Neuronal stem cell (in vitro differentiated cells): ENCODE measurements around the gene PPM1J.

Source experiments
- DNase-seq: peaks from one replicate; pipeline ENCODE4 v3.0.0-alpha.2; 2013; ENCODE audit warnings: low spot score
- H2AFZ ChIP-seq: one replicate; pipeline ENCODE4 v1.6.1; 2013; ENCODE audit warnings: mild to moderate bottlenecking, low read length, inconsistent platforms
- H2AK5ac ChIP-seq: 2 replicates; pipeline ENCODE4 v1.6.1; 2013; ENCODE audit warnings: low read depth, mild to moderate bottlenecking, inconsistent platforms, low read length, moderate library complexity, mixed read lengths
- H2BK120ac ChIP-seq: 2 replicates; pipeline ENCODE4 v1.6.1; 2013; ENCODE audit warnings: low read depth, mild to moderate bottlenecking, inconsistent platforms, low read length, moderate library complexity, mixed read lengths
- H2BK12ac ChIP-seq: one replicate; pipeline ENCODE4 v1.6.1; 2013; ENCODE audit warnings: low read length, inconsistent platforms
- H2BK15ac ChIP-seq: 2 replicates; pipeline ENCODE4 v1.6.1; 2013; ENCODE audit warnings: mild to moderate bottlenecking, low read length, inconsistent platforms, mixed read lengths
- H2BK5ac ChIP-seq: one replicate; pipeline ENCODE4 v1.6.1; 2013; ENCODE audit warnings: inconsistent platforms, mild to moderate bottlenecking, low read length, moderate library complexity
- H3K14ac ChIP-seq: one replicate; pipeline ENCODE4 v1.6.1; 2013; ENCODE audit warnings: low read length, inconsistent platforms
- H3K18ac ChIP-seq: 2 replicates; pipeline ENCODE4 v1.6.1; 2013; ENCODE audit warnings: low read length, inconsistent platforms
- H3K23ac ChIP-seq: 2 replicates; pipeline ENCODE4 v1.6.1; 2013; ENCODE audit warnings: low read depth, mild to moderate bottlenecking, mixed read lengths, low read length, inconsistent platforms; ENCODE audit not compliant: poor library complexity
- H3K27ac ChIP-seq: replicated peaks from 3 replicates; pipeline ENCODE4 v1.5.1; 2013; ENCODE audit warnings: low read length, inconsistent platforms
- H3K27me3 ChIP-seq, 3 experiments: 2 replicates each; pipeline ENCODE4 v1.6.1; 2013; ENCODE audit warnings: low read length in 3 of 3, mild to moderate bottlenecking in 2 of 3, inconsistent platforms in 1 of 3, low read depth in 1 of 3, mixed read lengths in 1 of 3, moderate library complexity in 1 of 3; ENCODE audit not compliant: control insufficient read depth in 3 of 3, insufficient read depth in 3 of 3
- H3K36me3 ChIP-seq, 2 donors: replicated peaks in 1 of 2; 2 replicates each; pipeline ENCODE4 v1.6.1; 2013; ENCODE audit warnings: low read length in 2 of 2; ENCODE audit not compliant: control insufficient read depth in 2 of 2, insufficient read depth in 2 of 2
- H3K4ac ChIP-seq: 2 replicates; pipeline ENCODE4 v1.6.1; 2013; ENCODE audit warnings: inconsistent platforms, mild to moderate bottlenecking, low read length, moderate library complexity
- H3K4me1 ChIP-seq, 2 donors: 1 replicate in 1 of 2; 2 replicates in 1 of 2; pipeline ENCODE4 v1.6.1; 2013; ENCODE audit warnings: low read length in 2 of 2, low read depth in 1 of 2; ENCODE audit not compliant: control insufficient read depth in 2 of 2, insufficient read depth in 1 of 2
- H3K4me2 ChIP-seq: one replicate; pipeline ENCODE4 v1.6.1; 2013; ENCODE audit warnings: mild to moderate bottlenecking, low read length, inconsistent platforms; ENCODE audit not compliant: insufficient read depth, poor library complexity, severe bottlenecking
- H3K4me3 ChIP-seq, 2 donors: 2 replicates each; pipeline ENCODE4 v1.5.1; 2013; ENCODE audit warnings: low read length in 2 of 2, mild to moderate bottlenecking in 2 of 2, inconsistent platforms in 1 of 2, moderate library complexity in 1 of 2
- H3K79me1 ChIP-seq: one replicate; pipeline ENCODE4 v1.6.1; 2013; ENCODE audit warnings: low read depth, mild to moderate bottlenecking, inconsistent platforms, low read length, moderate library complexity
- H3K9ac ChIP-seq: one replicate; pipeline ENCODE4 v1.6.1; 2013; ENCODE audit warnings: mild to moderate bottlenecking, low read depth, low read length, inconsistent platforms; ENCODE audit not compliant: poor library complexity
- H3K9me3 ChIP-seq, 2 donors: replicated peaks in 1 of 2; 2 replicates each; pipeline versions ENCODE3 to v1.6.1; 2013; ENCODE audit warnings: low read length in 2 of 2, mild to moderate bottlenecking in 2 of 2, inconsistent platforms in 1 of 2, low read depth in 1 of 2, mixed read lengths in 1 of 2, moderate library complexity in 1 of 2; ENCODE audit not compliant: control insufficient read depth in 2 of 2, insufficient read depth in 1 of 2
- H4K8ac ChIP-seq: one replicate; pipeline ENCODE4 v1.6.1; 2013; ENCODE audit warnings: low read depth, mild to moderate bottlenecking, inconsistent platforms, low read length, moderate library complexity
- H4K91ac ChIP-seq: one replicate; pipeline ENCODE4 v1.6.1; 2013; ENCODE audit warnings: low read length, low read depth, mild to moderate bottlenecking, inconsistent platforms; ENCODE audit not compliant: poor library complexity
- WGBS, 2 donors: extraction: QIAGEN DNeasy Blood & Tissue Kit; methylation state at CpG; one replicate each; pipeline ENCODE4 v1.1.7; 2013; ENCODE audit warnings: missing lambda C conversion rate in 2 of 2, mixed read lengths in 1 of 2; ENCODE audit not compliant: insufficient read length in 2 of 2, insufficient replicate concordance in 1 of 2; ENCODE audit errors: extremely low coverage in 2 of 2; 5-methylcytosine and 5-hydroxymethylcytosine counted together

Gene PPM1J

DNA sequence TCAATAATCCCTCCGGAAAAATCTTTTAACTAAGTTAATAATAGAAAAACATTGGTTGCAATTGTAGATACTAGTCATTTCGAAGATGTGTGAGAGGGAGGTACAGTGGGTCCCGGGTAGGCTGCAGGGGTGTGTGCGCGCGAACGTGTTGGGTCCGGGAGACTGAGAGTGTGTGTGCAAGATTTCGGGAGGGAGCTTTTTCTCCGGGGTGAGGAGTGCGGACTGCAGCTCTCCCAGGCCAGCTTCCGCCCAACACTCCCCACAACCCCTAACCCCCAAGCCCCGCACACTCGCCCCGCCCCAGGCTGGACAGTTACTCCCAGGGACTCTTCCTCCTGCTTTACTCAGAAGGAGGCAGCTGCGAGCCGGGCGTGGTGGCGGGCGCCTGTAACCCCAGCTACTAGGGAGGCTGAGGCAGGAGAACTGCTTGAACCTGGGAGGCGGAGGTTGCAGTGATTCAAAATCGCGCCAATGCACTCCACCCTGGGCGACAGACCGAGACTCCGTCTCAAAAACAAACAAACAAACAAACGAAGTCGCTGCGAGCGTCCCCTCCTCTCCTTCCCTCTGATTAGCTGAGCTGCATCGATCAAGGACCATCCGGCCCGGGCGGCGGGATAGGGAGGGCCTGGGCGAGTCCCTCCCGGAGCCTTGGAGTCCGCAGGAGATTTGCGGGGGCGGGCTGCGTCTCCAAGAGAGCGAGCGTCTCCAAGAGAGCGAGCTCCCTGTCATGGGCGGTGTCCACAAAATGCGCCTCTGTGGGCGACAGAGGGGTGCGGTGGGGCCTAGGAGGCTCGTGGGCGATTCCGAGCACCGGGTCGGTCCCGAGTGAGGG, 28.3 kb upstream of the PPM1J start:
- no peak overlapping the region for H3K27ac ChIP-seq
- peak overlapping the region; percentile 94 for H3K18ac ChIP-seq
- peak overlapping the region; percentile 82 for H4K8ac ChIP-seq
- no peak overlapping the region for H2BK12ac ChIP-seq
- H3K36me3 ChIP-seq, result no peaks in the 10 kb centered on the region
- H3K4ac ChIP-seq, result no peak overlapping the region
- peak overlapping the region in 1 of 2 donors; percentile 73 for H3K4me3 ChIP-seq
- no peak for DNase-seq
- peak overlapping the region; percentile 76 for H2AFZ ChIP-seq
- no CpG with 5 or more reads among the region's 54 CpGs for WGBS, 2 donors
- H3K79me1 ChIP-seq, result peaks cover 2% of the 10 kb centered on the region
- H3K4me1 ChIP-seq, result peaks cover 0 to 3% of the 10 kb centered on the region in 2 donors
- H3K9ac ChIP-seq, result no peak overlapping the region
- no peak overlapping the region for H4K91ac ChIP-seq
- H3K4me2 ChIP-seq, result peak overlapping the region; percentile 66
- H3K23ac ChIP-seq, result peak overlapping the region; percentile 65
- peaks cover 10 to 47% (median 22%) of the 10 kb centered on the region in 3 experiments for H3K27me3 ChIP-seq
- H2AK5ac ChIP-seq, result peak overlapping the region; percentile 93
- no peak overlapping the region for H2BK120ac ChIP-seq
- H2BK15ac ChIP-seq, result peak overlapping the region; percentile 98
- H3K14ac ChIP-seq, result peak overlapping the region; percentile 17
- no peak overlapping the region for H2BK5ac ChIP-seq
- H3K9me3 ChIP-seq, result peaks cover 4 to 12% of the 10 kb centered on the region in 2 donors

DNA sequence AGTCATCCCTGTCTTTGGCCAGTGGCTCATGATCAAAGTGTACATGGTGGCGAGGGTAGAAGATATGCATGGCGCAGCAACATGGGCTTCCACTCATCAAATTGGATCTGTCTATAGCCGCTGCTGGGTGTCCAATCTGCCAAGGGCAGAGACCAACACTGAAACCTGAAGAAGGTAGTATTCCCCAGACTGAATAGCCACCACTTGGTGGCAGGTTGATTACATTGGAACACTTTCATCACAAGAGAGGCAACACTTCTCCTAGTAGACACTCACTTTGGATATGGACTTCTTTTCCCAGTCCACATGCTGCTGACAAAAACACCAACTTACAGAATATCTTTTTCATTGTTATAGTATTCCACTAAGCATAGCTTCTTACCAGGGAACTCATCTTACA, 22.4 kb upstream of the PPM1J start:
- H3K4me1 ChIP-seq, result no peaks in the 10 kb centered on the region
- no peak overlapping the region for H2AFZ ChIP-seq
- H3K27me3 ChIP-seq, result peaks cover 0 to 19% (median 2%) of the 10 kb centered on the region in 3 experiments
- no peak overlapping the region for H3K4me2 ChIP-seq
- no peak overlapping the region for H2BK120ac ChIP-seq
- no peak overlapping the region for H4K91ac ChIP-seq
- DNase-seq, result no peak
- H2BK5ac ChIP-seq, result no peak overlapping the region
- H2BK15ac ChIP-seq, result no peak overlapping the region
- no peak overlapping the region for H3K14ac ChIP-seq
- H2BK12ac ChIP-seq, result no peak overlapping the region
- H3K4ac ChIP-seq, result no peak overlapping the region
- no peak overlapping the region for H2AK5ac ChIP-seq
- peaks cover 0 to 3% of the 10 kb centered on the region in 2 donors for H3K9me3 ChIP-seq
- no peak overlapping the region for H3K27ac ChIP-seq
- H4K8ac ChIP-seq, result no peak overlapping the region
- H3K4me3 ChIP-seq, result no peak overlapping the region
- no peak overlapping the region for H3K23ac ChIP-seq
- no peak overlapping the region for H3K18ac ChIP-seq
- no peaks in the 10 kb centered on the region for H3K36me3 ChIP-seq
- H3K9ac ChIP-seq, result no peak overlapping the region
- WGBS, 2 donors, result no CpG with 5 or more reads among the region's 3 CpGs
- H3K79me1 ChIP-seq, result no peaks in the 10 kb centered on the region

DNA sequence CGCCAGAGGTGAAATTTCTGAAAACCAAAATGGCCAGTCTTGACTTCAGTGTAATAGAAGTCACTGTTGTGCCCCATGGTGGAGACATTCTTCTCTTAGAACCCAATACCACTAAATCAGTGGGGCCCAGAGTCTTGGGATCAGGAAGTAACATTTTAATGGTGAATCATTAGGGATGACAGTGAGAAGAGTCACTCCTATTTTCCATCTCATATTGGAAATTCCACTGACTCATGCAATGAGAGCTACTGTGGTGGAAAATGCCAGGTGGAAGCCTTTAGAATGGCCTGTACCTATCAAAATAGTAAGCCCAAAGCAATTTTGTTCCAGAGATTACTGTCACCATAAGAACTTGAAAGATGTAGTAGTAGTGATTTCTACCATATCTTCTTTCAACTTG, 20.6 kb upstream of the PPM1J start:
- no CpG with 5 or more reads among the region's 1 CpG for WGBS, 2 donors
- Histone ChIP-seq H3K4me1 (no peaks in the 10 kb centered on the region), H4K8ac (no peak overlapping the region), H2AK5ac (no peak overlapping the region), H3K9ac (no peak overlapping the region), H3K23ac (no peak overlapping the region), H4K91ac (no peak overlapping the region), H2BK15ac (no peak overlapping the region), H2BK5ac (no peak overlapping the region), H3K4me2 (no peak overlapping the region), H2BK120ac (no peak overlapping the region), H2BK12ac (no peak overlapping the region), H3K27ac (no peak overlapping the region), H3K27me3 (peaks cover 0 to 5% (median 2%) of the 10 kb centered on the region in 3 experiments), H3K14ac (no peak overlapping the region), H2AFZ (no peak overlapping the region), H3K4me3 (no peak overlapping the region), H3K79me1 (no peaks in the 10 kb centered on the region), H3K9me3 (no peaks in the 10 kb centered on the region), H3K4ac (no peak overlapping the region), H3K18ac (no peak overlapping the region), H3K36me3 (no peaks in the 10 kb centered on the region)
- DNase-seq, result no peak

DNA sequence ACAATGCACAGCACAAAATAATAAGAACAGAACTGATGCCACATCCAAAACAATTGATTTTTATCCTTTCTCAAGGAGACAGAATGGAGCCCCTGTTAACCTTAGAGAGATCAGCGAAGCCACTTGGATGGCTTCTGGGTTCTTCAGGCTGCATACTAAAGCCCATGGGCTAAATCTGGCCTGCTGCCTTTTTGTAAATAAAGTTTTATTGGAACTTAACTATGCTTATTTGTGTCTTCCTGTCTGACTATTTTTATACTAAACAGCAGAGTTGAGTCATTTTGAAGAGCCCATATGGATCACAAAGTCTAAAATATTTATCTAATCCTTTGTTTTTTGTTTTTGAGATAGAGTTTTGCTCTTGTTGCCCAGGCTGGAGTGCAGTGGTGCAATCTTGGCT, 16.3 kb upstream of the PPM1J start:
- peaks cover 0 to 7% of the 10 kb centered on the region in 2 donors for H3K4me1 ChIP-seq
- H3K14ac ChIP-seq, result no peak overlapping the region
- no peak for DNase-seq
- no peak overlapping the region for H2AFZ ChIP-seq
- no peak overlapping the region for H2AK5ac ChIP-seq
- H3K27ac ChIP-seq, result no peak overlapping the region
- no peak overlapping the region for H3K4me3 ChIP-seq
- H3K23ac ChIP-seq, result no peak overlapping the region
- no peak overlapping the region for H2BK15ac ChIP-seq
- no peak overlapping the region for H2BK120ac ChIP-seq
- H3K4me2 ChIP-seq, result no peak overlapping the region
- H3K27me3 ChIP-seq, result peaks cover 0 to 3% (median 0%) of the 10 kb centered on the region in 3 experiments
- H3K18ac ChIP-seq, result no peak overlapping the region
- no peak overlapping the region for H4K91ac ChIP-seq
- H3K36me3 ChIP-seq, result no peaks in the 10 kb centered on the region
- no peak overlapping the region for H2BK5ac ChIP-seq
- no peak overlapping the region for H3K4ac ChIP-seq
- no peaks in the 10 kb centered on the region for H3K79me1 ChIP-seq
- H4K8ac ChIP-seq, result no peak overlapping the region
- no peak overlapping the region for H2BK12ac ChIP-seq
- H3K9ac ChIP-seq, result no peak overlapping the region
- WGBS, 2 donors, result no CpG with 5 or more reads among the region's 1 CpG
- H3K9me3 ChIP-seq, result no peaks in the 10 kb centered on the region
